Ishikawa (cell line): ENCODE measurements around the gene STK25.

Experiments used
- CEBPB ChIP-seq: IDR thresholded peaks from 2 replicates; pipeline ENCODE4 v1.6.1; 2012
- CREB1 ChIP-seq: IDR thresholded peaks from 2 replicates; pipeline ENCODE4 v1.6.1; 2012; ENCODE audit warnings: low read depth
- EGR1 ChIP-seq: IDR thresholded peaks from 2 replicates; pipeline ENCODE4 v1.6.1; 2012
- EP300 ChIP-seq: IDR thresholded peaks from 2 replicates; pipeline ENCODE4 v1.6.1; 2012; ENCODE audit warnings: borderline replicate concordance
- FOXM1 ChIP-seq: IDR thresholded peaks from 2 replicates; pipeline ENCODE4 v1.6.1; 2012; ENCODE audit warnings: low read depth, borderline replicate concordance
- NFIC ChIP-seq: IDR thresholded peaks from 2 replicates; pipeline ENCODE4 v1.6.1; 2012
- RAD21 ChIP-seq: IDR thresholded peaks from 2 replicates; pipeline ENCODE4 v1.6.1; 2012; ENCODE audit warnings: low read depth
- TAF1 ChIP-seq: IDR thresholded peaks from 2 replicates; pipeline ENCODE4 v1.6.1; 2012; ENCODE audit warnings: low read depth, mild to moderate bottlenecking
- TCF12 ChIP-seq: IDR thresholded peaks from 2 replicates; pipeline ENCODE4 v1.6.1; 2012; ENCODE audit warnings: low read depth
- TEAD4 ChIP-seq: IDR thresholded peaks from 2 replicates; pipeline ENCODE4 v1.6.1; 2012
- YY1 ChIP-seq: IDR thresholded peaks from 2 replicates; pipeline ENCODE4 v1.6.1; 2012; ENCODE audit warnings: low read depth
- ZBTB7A ChIP-seq: IDR thresholded peaks from 2 replicates; pipeline ENCODE4 v1.6.1; 2012; ENCODE audit warnings: low read depth
- TF ChIP-seq, protein P1 (sequence below): IDR thresholded peaks from 2 replicates; pipeline ENCODE4 v1.6.1; 2012
- TF ChIP-seq, protein P2 (sequence below): IDR thresholded peaks from 2 replicates; pipeline ENCODE4 v1.6.1; 2012
- TF ChIP-seq, protein P3 (sequence below): IDR thresholded peaks from 2 replicates; pipeline ENCODE4 v1.6.1; 2012; ENCODE audit warnings: low read depth, mild to moderate bottlenecking

Gene STK25

DNA sequence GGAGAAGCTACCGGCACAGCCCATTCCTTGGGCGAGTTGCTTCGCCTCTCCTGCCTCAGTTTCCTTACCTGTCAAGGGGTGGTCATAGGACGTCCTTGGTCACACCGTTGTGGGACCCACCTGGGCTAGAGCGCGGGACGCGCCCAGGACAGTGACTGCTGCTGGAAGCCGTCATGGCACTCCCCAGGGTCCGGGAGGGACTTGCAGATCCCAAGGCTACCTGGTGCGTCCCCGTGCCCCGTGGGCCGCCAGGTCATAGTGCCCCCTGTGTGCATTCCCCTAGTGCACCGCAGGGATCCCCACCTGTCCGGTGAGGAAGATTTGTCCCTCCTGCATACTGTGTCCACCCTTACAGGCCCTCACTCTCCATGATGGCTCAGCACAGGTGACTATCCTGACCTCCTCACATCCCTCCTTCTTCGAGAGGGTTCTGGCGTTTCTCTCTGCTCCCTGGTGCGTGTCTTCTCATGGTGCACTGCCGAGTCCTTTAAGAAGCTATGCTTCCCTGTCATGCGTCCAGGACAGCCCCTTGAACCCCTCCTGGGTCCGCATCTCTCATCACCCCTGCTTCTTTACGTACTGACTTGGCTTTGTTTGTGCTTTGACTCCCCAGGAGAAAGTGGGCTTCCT is 886 bp upstream of the STK25 start:
- TF ChIP-seq, protein P1, sequence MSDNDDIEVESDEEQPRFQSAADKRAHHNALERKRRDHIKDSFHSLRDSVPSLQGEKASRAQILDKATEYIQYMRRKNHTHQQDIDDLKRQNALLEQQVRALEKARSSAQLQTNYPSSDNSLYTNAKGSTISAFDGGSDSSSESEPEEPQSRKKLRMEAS = no peak
- TF ChIP-seq RAD21 (no peak), YY1 (no peak), CEBPB (no peak), EGR1 (no peak), CREB1 (no peak), EP300 (no peak), ZBTB7A (no peak), TEAD4 (no peak), FOXM1 (no peak), NFIC (no peak), TAF1 (no peak), TCF12 (no peak)
- TF ChIP-seq, protein P2, sequence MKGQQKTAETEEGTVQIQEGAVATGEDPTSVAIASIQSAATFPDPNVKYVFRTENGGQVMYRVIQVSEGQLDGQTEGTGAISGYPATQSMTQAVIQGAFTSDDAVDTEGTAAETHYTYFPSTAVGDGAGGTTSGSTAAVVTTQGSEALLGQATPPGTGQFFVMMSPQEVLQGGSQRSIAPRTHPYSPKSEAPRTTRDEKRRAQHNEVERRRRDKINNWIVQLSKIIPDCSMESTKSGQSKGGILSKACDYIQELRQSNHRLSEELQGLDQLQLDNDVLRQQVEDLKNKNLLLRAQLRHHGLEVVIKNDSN = no peak
- TF ChIP-seq, protein P3, sequence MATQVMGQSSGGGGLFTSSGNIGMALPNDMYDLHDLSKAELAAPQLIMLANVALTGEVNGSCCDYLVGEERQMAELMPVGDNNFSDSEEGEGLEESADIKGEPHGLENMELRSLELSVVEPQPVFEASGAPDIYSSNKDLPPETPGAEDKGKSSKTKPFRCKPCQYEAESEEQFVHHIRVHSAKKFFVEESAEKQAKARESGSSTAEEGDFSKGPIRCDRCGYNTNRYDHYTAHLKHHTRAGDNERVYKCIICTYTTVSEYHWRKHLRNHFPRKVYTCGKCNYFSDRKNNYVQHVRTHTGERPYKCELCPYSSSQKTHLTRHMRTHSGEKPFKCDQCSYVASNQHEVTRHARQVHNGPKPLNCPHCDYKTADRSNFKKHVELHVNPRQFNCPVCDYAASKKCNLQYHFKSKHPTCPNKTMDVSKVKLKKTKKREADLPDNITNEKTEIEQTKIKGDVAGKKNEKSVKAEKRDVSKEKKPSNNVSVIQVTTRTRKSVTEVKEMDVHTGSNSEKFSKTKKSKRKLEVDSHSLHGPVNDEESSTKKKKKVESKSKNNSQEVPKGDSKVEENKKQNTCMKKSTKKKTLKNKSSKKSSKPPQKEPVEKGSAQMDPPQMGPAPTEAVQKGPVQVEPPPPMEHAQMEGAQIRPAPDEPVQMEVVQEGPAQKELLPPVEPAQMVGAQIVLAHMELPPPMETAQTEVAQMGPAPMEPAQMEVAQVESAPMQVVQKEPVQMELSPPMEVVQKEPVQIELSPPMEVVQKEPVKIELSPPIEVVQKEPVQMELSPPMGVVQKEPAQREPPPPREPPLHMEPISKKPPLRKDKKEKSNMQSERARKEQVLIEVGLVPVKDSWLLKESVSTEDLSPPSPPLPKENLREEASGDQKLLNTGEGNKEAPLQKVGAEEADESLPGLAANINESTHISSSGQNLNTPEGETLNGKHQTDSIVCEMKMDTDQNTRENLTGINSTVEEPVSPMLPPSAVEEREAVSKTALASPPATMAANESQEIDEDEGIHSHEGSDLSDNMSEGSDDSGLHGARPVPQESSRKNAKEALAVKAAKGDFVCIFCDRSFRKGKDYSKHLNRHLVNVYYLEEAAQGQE = no peak

DNA sequence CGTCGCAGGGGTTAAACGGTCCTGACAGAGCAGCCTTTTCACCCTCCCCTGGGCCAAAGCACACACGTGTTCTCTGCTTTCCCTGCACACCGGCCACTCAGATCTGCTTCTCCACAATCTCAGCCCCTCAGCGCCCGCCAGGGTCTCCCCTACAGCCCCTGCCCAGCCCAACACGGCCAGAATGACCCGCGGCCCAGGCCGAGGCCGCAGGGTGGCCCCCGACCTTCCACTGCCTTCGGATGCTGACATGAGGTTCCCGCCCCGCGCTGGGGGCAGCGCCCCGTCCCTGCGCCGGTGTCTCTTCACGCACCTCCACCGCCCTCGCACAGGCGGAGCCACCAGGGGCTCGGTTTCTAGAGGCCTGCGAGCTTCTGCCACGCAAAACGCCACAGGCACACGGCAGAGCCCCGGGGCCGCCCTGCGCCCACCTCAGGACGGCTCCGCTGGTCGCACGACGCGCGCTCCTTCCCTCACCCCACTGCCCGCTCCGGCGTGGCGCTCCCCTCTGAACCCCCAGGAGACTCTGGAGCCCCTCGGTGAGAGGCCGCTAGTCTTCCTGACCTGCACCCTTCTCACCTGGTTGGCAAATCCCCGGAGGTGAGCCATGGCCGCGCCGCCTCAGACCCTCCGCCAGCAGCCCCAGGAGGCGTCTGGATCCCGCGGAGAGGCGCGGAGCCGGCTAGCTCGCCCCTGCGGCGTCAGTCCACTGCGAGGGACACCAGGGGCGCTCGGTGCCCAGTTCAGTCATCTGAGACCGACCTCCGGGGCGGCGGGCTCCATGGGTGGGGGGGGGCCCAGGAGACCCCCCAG is 749 bp downstream of the STK25 start:
- peak; percentile 9; the same call in 1 of the 2 replicates for TF ChIP-seq RAD21
- TF ChIP-seq ZBTB7A = peak; percentile 89; the same call in 1 of the 2 replicates
- no peak for TF ChIP-seq FOXM1
- TF ChIP-seq NFIC = 0 out of 2 replicates have a peak, but pooled peaks have one; percentile 28

DNA sequence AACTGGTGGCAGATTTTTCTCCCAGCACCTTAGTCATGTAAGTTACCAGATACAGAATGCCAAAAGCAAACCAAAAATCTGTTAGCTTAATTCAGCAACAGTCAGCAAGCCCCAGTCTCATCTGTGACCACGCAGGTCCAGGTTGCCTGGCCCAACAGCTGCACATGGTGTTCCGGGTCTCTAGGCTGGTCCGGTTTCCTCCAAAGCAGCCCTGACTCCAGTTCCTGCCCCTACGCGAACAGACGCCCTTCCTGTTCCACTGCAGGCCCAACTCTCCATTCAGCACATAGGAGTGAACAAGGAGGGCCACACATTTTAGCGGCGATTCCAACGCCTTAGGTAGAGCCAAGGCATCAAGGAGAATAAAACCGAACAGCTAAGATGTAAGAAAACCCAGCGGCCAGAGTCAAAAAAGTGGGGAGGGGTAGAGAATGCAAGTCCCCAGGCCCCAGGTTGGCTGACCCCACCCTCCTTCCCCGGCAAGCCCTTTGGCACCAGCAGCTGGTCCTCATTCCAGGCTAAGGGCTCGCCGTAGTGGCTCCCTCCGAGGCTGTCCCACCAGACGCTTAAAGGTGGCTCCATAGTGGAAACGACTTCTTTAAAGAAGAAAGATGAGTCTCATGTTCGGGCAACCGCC is 1.5 kb downstream of the STK25 start:
- no peak for TF ChIP-seq YY1
- TF ChIP-seq, protein P2 = no peak
- TF ChIP-seq CREB1 = no peak
- TF ChIP-seq CEBPB = no peak
- no peak for TF ChIP-seq TCF12
- TF ChIP-seq NFIC = no peak
- no peak for TF ChIP-seq ZBTB7A
- TF ChIP-seq FOXM1 = no peak
- TF ChIP-seq, protein P3 = no peak
- TF ChIP-seq TAF1 = no peak
- TF ChIP-seq EP300 = no peak
- TF ChIP-seq RAD21 = no peak
- TF ChIP-seq EGR1 = no peak
- TF ChIP-seq, protein P1 = no peak
- TF ChIP-seq TEAD4 = no peak

DNA sequence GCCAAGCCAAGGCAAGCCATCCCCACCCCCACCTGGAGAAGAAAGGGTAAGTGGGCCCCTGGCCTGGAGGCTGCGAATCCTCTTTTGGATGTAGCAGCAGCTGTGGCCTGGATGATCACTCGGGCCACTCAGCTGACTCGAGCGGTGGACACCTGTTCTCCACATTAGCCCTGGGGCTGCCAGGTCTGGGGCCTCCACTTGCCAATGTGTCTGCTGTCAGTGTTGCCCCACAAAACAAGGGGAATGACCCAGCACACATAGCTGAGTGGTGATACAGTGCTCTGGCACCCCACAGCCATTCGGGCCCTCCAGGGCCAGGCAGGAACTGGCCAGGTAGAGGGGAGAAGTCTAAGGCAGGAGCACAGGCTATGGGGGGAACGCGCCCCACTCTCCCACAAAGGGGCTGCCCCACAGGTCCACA is 2.6 kb downstream of the STK25 start:
- TF ChIP-seq ZBTB7A = no peak
- TF ChIP-seq TCF12 = no peak
- TF ChIP-seq EP300 = no peak
- TF ChIP-seq, protein P1 = no peak
- TF ChIP-seq TEAD4 = no peak
- TF ChIP-seq, protein P3 = no peak
- no peak for TF ChIP-seq FOXM1
- no peak for TF ChIP-seq NFIC
- no peak for TF ChIP-seq YY1
- TF ChIP-seq CREB1 = no peak
- TF ChIP-seq TAF1 = no peak
- TF ChIP-seq RAD21 = no peak
- no peak for TF ChIP-seq CEBPB
- TF ChIP-seq EGR1 = no peak
